Peyer's patch (tissue), 4 donors: ENCODE data around the gene TOMM7.

Experiments
- POLR2A ChIP-seq, 2 donors: fragments of 450-650 bp; IDR thresholded peaks; one replicate each; pipeline ENCODE4 v1.5.1; 2017; ENCODE audit warnings: antibody characterized with exemption in 2 of 2, mild to moderate bottlenecking in 2 of 2, moderate library complexity in 2 of 2
- TF ChIP-seq, protein P1 (sequence below), 6 experiments: fragments of 450-650 bp in 4 of 6; fragments of 200-600 bp in 2 of 6; sonication (generic) in 1 of 6; IDR thresholded peaks; one replicate each; pipeline ENCODE4 v1.5.1; 2017 to 2019; ENCODE audit warnings: antibody characterized with exemption in 6 of 6, mild to moderate bottlenecking in 3 of 6, moderate library complexity in 1 of 6

DNA sequence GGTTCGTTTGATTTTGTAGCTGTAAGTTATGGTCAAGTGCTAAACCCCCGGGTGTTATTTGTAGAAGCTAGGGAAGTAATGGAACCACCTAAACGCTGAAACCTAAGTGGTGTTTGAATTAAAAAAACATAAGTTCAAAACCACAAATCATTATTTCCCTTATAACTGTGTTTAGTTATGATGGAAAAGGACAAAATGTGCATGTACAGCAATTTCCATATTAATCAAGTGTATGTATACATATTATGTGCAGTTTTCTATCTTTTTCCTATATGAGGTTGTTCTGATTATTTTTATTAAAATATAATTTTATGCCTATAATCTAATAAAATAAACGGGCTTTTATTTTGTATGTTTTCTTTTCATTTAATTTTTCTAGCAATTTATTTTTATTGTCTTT lies 49.8 kb downstream of the TOMM7 start:
- TF ChIP-seq, protein P1, sequence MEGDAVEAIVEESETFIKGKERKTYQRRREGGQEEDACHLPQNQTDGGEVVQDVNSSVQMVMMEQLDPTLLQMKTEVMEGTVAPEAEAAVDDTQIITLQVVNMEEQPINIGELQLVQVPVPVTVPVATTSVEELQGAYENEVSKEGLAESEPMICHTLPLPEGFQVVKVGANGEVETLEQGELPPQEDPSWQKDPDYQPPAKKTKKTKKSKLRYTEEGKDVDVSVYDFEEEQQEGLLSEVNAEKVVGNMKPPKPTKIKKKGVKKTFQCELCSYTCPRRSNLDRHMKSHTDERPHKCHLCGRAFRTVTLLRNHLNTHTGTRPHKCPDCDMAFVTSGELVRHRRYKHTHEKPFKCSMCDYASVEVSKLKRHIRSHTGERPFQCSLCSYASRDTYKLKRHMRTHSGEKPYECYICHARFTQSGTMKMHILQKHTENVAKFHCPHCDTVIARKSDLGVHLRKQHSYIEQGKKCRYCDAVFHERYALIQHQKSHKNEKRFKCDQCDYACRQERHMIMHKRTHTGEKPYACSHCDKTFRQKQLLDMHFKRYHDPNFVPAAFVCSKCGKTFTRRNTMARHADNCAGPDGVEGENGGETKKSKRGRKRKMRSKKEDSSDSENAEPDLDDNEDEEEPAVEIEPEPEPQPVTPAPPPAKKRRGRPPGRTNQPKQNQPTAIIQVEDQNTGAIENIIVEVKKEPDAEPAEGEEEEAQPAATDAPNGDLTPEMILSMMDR (IDR thresholded peaks at IDR 0.05): no peak
- TF ChIP-seq POLR2A (IDR thresholded peaks at IDR 0.05): no peak
